MM.1S (cell line): Measurements from ENCODE around the gene PRKCE.

Experiments
- DNase-seq: peaks from one replicate; pipeline ENCODE4 v3.0.0-alpha.2; 2015
- H2AFZ ChIP-seq: fragments of 300-600 bp; sonication (generic); 2 replicates; pipeline ENCODE4 v1.6.0; 2016; ENCODE audit warnings: antibody characterized with exemption, low read length
- H3F3A ChIP-seq: fragments of 300-600 bp; sonication (generic); 2 replicates; pipeline ENCODE4 v1.6.1; 2016; ENCODE audit warnings: mild to moderate bottlenecking, antibody characterized with exemption, low read length, moderate library complexity, mixed read lengths; ENCODE audit not compliant: insufficient read depth
- H3K27ac ChIP-seq: fragments of 300-600 bp; sonication (generic); 2 replicates; pipeline ENCODE4 v1.5.1; 2016; ENCODE audit warnings: mild to moderate bottlenecking, low read length
- H3K27me3 ChIP-seq: fragments of 300-600 bp; sonication (generic); replicated peaks from 2 replicates; pipeline ENCODE4 v1.6.0; 2016; ENCODE audit warnings: low read length; ENCODE audit not compliant: insufficient read depth
- H3K36me3 ChIP-seq: fragments of 300-600 bp; sonication (generic); replicated peaks from 2 replicates; pipeline ENCODE4 v1.6.1; 2016; ENCODE audit warnings: mild to moderate bottlenecking, low read length, mixed read lengths; ENCODE audit not compliant: insufficient read depth
- H3K4me1 ChIP-seq: fragments of 300-600 bp; sonication (generic); 2 replicates; pipeline ENCODE4 v1.6.1; 2016; ENCODE audit warnings: low read length, mixed read lengths
- H3K4me2 ChIP-seq: fragments of 300-600 bp; sonication (generic); 2 replicates; pipeline ENCODE4 v1.6.0; 2016; ENCODE audit warnings: low read depth, low read length
- H3K4me3 ChIP-seq: fragments of 300-600 bp; sonication (generic); 2 replicates; pipeline ENCODE4 v1.5.1; 2016; ENCODE audit warnings: low read length, mixed read lengths
- H3K79me2 ChIP-seq: fragments of 300-600 bp; sonication (generic); 2 replicates; pipeline ENCODE4 v1.6.1; 2016; ENCODE audit warnings: mixed run types, low read length, mixed read lengths
- H3K9ac ChIP-seq: fragments of 300-600 bp; sonication (generic); 2 replicates; pipeline ENCODE4 v1.6.1; 2016; ENCODE audit warnings: low read length, mixed read lengths
- H3K9me2 ChIP-seq: fragments of 300-600 bp; sonication (generic); replicated peaks from 2 replicates; pipeline ENCODE4 v1.6.1; 2016; ENCODE audit warnings: mild to moderate bottlenecking, low read length, mixed read lengths; ENCODE audit not compliant: insufficient read depth
- H3K9me3 ChIP-seq: fragments of 300-600 bp; sonication (generic); replicated peaks from 2 replicates; pipeline ENCODE4 v1.6.1; 2016; ENCODE audit warnings: mild to moderate bottlenecking, low read length, mixed read lengths; ENCODE audit not compliant: insufficient read depth
- H4K20me1 ChIP-seq: fragments of 300-600 bp; sonication (generic); 2 replicates; pipeline ENCODE4 v1.6.1; 2016; ENCODE audit warnings: mild to moderate bottlenecking, low read length, moderate library complexity, mixed read lengths; ENCODE audit not compliant: insufficient read depth
- CTCF ChIP-seq: fragments of 300-600 bp; sonication (generic); IDR thresholded peaks from 2 replicates; pipeline ENCODE4 v1.5.1; 2016; ENCODE audit warnings: antibody characterized with exemption, low read length, mixed read lengths
- EZH2 ChIP-seq: fragments of 300-600 bp; sonication (generic); optimal IDR thresholded peaks from 2 replicates; pipeline ENCODE3; 2017; ENCODE audit warnings: low read depth, mild to moderate bottlenecking, antibody characterized with exemption, low read length, mixed read lengths
- EZH2phosphoT487 ChIP-seq: fragments of 300-600 bp; sonication (generic); IDR thresholded peaks from 2 replicates; pipeline ENCODE4 v1.6.1; 2018; ENCODE audit warnings: antibody characterized with exemption, low read length

The PRKCE gene

GRCh38 chr2:46045888-46046287 is 394.4 kb downstream of the PRKCE start:
- Histone ChIP-seq H3K27me3 (no peaks in the 10 kb centered on the region), H2AFZ (no peak overlapping the region), H3K79me2 (no peaks in the 10 kb centered on the region), H3K4me2 (no peak overlapping the region), H3K36me3 (no peaks in the 10 kb centered on the region), H3K4me3 (no peak overlapping the region), H3K9me3 (no peaks in the 10 kb centered on the region), H3K27ac (no peak overlapping the region), H3K9me2 (no peaks in the 10 kb centered on the region), H3K9ac (no peak overlapping the region), H3F3A (no peaks in the 10 kb centered on the region), H4K20me1 (no peaks in the 10 kb centered on the region), H3K4me1 (no peaks in the 10 kb centered on the region)
- DNase-seq, result no peak
- TF ChIP-seq EZH2 (no peak), CTCF (no peak), EZH2phosphoT487 (no peak)

- Histone ChIP-seq H3K4me3 (no peak overlapping the region), H3K79me2 (no peaks in the 10 kb centered on the region), H3K36me3 (no peaks in the 10 kb centered on the region), H3K4me2 (no peak overlapping the region), H3K9me3 (no peaks in the 10 kb centered on the region), H2AFZ (no peak overlapping the region), H3K27ac (no peak overlapping the region), H3F3A (no peaks in the 10 kb centered on the region), H3K27me3 (no peaks in the 10 kb centered on the region), H3K4me1 (no peaks in the 10 kb centered on the region), H3K9me2 (no peaks in the 10 kb centered on the region), H3K9ac (no peak overlapping the region), H4K20me1 (no peaks in the 10 kb centered on the region)
- TF ChIP-seq EZH2phosphoT487, result no peak
- TF ChIP-seq EZH2, result no peak
- no peak for TF ChIP-seq CTCF
- no peak for DNase-seq
Observed at GRCh38 chr2:46047290-46047689, 395.8 kb downstream of the PRKCE start.

GRCh38 chr2:46048693-46049092 is 397.2 kb downstream of the PRKCE start:
- no peak for DNase-seq
- no peaks in the 10 kb centered on the region for H3F3A ChIP-seq
- no peak for TF ChIP-seq EZH2phosphoT487
- TF ChIP-seq CTCF, result no peak
- TF ChIP-seq EZH2, result no peak
- H3K9me3 ChIP-seq, result no peaks in the 10 kb centered on the region
- no peak overlapping the region for H3K4me2 ChIP-seq
- H3K9me2 ChIP-seq, result no peaks in the 10 kb centered on the region
- H4K20me1 ChIP-seq, result no peaks in the 10 kb centered on the region
- no peak overlapping the region for H2AFZ ChIP-seq
- no peak overlapping the region for H3K9ac ChIP-seq
- no peaks in the 10 kb centered on the region for H3K4me1 ChIP-seq
- H3K27ac ChIP-seq, result no peak overlapping the region
- no peak overlapping the region for H3K4me3 ChIP-seq
- H3K79me2 ChIP-seq, result no peaks in the 10 kb centered on the region
- H3K36me3 ChIP-seq, result no peaks in the 10 kb centered on the region
- no peaks in the 10 kb centered on the region for H3K27me3 ChIP-seq
